IPS DF 6.9 (cell line): ENCODE results near the gene TSKS.

ENCODE experiments used
- DNase-seq: peaks from one replicate; pipeline ENCODE4 v3.0.0-alpha.2; 2013; ENCODE audit warnings: low read depth, low spot score
- H3K27ac ChIP-seq: one replicate; pipeline ENCODE4 v1.5.1; 2013; ENCODE audit warnings: low read length, control low read depth
- H3K27me3 ChIP-seq: 2 replicates; pipeline ENCODE4 v1.6.1; 2013; ENCODE audit warnings: mild to moderate bottlenecking, low read length; ENCODE audit not compliant: control insufficient read depth, insufficient read depth
- H3K36me3 ChIP-seq: 2 replicates; pipeline ENCODE4 v1.6.1; 2013; ENCODE audit warnings: low read length; ENCODE audit not compliant: control insufficient read depth, insufficient read depth
- H3K4me1 ChIP-seq: 2 replicates; pipeline ENCODE4 v1.6.1; 2013; ENCODE audit warnings: low read length; ENCODE audit not compliant: control insufficient read depth, insufficient read depth
- H3K4me3 ChIP-seq: 2 replicates; pipeline ENCODE4 v1.5.1; 2013; ENCODE audit warnings: mild to moderate bottlenecking, low read length
- H3K9me3 ChIP-seq: 2 replicates; pipeline ENCODE4 v1.6.1; 2013; ENCODE audit warnings: low read length, inconsistent platforms; ENCODE audit not compliant: control insufficient read depth, insufficient read depth
- WGBS: extraction: QIAGEN DNeasy Blood & Tissue Kit; methylation state at CpG from one replicate; pipeline ENCODE4 v1.1.7; 2013; ENCODE audit warnings: mixed read lengths, missing lambda C conversion rate; ENCODE audit not compliant: insufficient read length, insufficient coverage; 5-methylcytosine and 5-hydroxymethylcytosine counted together

The TSKS gene

DNA sequence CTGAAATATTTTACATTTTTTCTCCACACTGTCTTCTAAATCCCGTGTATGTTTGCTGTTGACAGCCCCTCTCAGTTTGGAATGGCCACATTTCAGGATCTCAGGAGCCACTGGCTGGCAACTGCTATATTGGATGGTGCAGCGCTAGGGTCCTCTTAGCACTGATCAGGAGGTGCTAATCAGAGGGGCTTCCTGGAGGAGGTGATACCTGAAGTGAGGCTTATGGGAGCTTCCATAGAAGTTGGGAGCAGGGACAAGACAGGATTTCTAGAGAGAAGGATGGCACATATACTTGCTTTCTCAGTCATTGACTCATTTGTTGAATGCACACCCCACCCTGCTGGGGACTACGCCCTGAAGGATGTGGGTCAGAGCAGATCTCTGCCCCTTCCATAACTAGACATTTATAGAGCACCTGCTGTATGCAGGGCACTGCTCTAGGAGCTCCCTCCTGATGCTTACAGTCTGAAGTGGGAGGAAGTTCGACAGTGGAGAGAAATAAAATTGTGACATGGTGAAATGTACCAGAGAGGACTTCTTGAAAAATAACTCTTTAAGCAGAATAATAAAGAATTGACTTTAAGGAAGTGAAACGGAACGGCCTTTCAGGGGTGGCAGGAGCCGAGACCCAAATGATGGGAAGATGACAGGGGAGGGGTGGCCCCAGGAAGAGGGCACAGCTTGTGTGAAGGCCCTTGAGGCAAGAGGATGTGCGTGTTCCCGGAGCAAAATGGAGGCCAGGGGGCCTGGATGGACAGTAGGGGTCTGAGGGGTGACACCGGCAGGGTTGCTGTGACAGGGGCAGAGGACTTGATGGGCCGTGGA is 16.8 kb upstream of the TSKS start:
- peaks cover 7% of the 10 kb centered on the region; the same call in 1 of the 2 replicates for H3K36me3 ChIP-seq
- no CpG with 5 or more reads among the region's 11 CpGs for WGBS
- no peaks in the 10 kb centered on the region for H3K9me3 ChIP-seq
- no peaks in the 10 kb centered on the region for H3K4me1 ChIP-seq
- H3K4me3 ChIP-seq = no peak overlapping the region
- H3K27ac ChIP-seq = no peak overlapping the region
- no peaks in the 10 kb centered on the region for H3K27me3 ChIP-seq
- DNase-seq = no peak

GRCh38 chr19:49776371-49776764 is 13.3 kb upstream of the TSKS start:
- Histone ChIP-seq H3K27ac (no peak overlapping the region), H3K36me3 (no peaks in the 10 kb centered on the region)

GRCh38 chr19:49775742-49776370 is 12.8 kb upstream of the TSKS start:
- Histone ChIP-seq H3K9me3 (no peaks in the 10 kb centered on the region), H3K4me1 (no peaks in the 10 kb centered on the region), H3K27ac (no peak overlapping the region), H3K36me3 (no peaks in the 10 kb centered on the region), H3K27me3 (no peaks in the 10 kb centered on the region), H3K4me3 (no peak overlapping the region)
- DNase-seq = no peak
- no CpG with 5 or more reads among the region's 20 CpGs for WGBS

More at GRCh38 chr19:49776371-49776764, 13.3 kb upstream of the TSKS start:
- Histone ChIP-seq H3K27me3 (no peaks in the 10 kb centered on the region), H3K9me3 (no peaks in the 10 kb centered on the region), H3K4me1 (no peaks in the 10 kb centered on the region), H3K4me3 (no peak overlapping the region)
- no CpG with 5 or more reads among the region's 6 CpGs for WGBS
- no peak for DNase-seq

DNA sequence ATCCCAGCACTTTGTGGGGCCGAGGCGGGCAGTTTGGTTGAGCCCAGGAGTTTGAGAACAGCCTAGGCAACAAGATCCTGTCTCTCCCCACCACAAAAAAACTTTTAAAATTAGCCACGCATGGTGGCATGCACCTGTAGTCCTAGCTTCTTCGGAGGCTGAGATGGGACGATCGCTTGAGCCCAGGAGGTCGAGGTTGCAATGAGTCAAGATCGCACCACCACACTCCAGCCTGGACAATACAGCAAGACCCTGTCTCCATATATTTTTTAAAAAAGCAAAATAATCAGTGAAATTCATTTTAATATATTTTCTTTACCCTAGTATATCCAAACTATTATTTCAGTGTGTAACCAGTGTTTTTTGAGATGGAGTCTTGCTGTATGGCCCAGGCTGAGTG is 11.9 kb upstream of the TSKS start:
- Histone ChIP-seq H3K36me3 (no peaks in the 10 kb centered on the region), H3K27ac (no peak overlapping the region), H3K9me3 (no peaks in the 10 kb centered on the region), H3K4me3 (no peak overlapping the region), H3K4me1 (no peaks in the 10 kb centered on the region), H3K27me3 (no peaks in the 10 kb centered on the region)
- no peak for DNase-seq
- no CpG with 5 or more reads among the region's 8 CpGs for WGBS

DNA sequence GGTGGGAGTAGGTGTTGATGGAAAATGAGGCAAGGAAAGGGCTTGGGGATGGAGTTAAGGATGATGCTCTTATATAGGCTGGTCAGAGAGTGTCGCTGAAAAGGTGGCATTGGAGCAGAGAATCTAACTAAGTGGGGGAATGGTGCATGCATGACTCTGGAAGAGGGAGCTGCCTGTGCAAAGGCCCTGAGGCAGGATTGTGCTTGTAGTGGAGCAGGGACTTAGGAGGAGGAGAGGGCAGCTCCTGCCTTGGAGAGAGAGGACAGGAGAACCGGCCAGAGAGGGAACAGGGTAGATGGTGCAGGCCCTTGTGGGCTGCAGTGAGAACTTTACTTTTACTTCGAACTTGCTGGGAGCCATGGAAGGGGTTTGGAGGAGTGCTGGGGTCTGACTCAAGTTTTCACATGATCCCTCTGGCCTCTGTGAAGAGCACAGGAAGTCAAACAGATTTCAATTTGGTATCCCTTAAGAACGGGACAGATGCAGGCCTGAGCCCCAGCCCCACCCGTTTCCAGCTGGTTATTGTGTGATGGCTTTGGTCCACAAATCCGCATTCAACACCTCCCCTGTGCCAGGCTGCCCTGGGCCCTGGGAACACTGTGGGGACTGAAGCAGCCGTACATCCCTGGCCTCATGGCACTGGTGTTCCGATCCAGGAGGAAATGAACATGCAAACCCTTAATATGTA is 10.7 kb upstream of the TSKS start:
- no peaks in the 10 kb centered on the region for H3K36me3 ChIP-seq
- no peak for DNase-seq
- no peaks in the 10 kb centered on the region for H3K4me1 ChIP-seq
- WGBS = no CpG with 5 or more reads among the region's 8 CpGs
- H3K9me3 ChIP-seq = no peaks in the 10 kb centered on the region
- H3K27me3 ChIP-seq = no peaks in the 10 kb centered on the region
- H3K4me3 ChIP-seq = no peak overlapping the region
- no peak overlapping the region for H3K27ac ChIP-seq

DNA sequence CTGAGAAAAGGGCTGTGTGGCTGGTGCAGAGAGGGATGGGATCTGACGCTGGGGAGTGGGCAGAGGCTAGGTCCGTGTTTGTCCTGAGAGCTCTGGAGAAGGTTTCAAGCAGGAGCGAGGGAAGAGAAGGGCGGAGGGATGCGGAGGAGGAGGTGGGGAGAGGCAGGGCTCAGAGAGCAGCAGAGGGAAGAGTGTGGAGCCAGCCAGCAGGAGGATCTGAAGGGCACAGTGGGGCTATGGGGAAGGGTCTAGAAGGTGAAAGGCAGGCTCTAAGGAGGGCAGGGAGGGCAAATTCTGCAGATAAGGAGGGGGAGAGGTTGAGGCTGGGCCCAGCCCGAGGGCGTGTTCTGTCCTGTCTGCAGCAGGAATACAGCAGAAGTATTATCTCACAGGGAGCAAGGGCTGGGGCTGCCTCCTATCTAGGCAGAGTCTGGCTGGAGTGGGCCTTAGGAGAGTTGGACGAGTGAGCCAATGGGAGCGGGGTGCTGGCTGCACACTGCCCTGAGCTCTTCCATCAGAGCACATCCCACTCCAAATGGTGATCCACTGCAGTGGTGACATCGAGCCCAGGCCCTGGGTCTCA is 9.8 kb upstream of the TSKS start:
- Histone ChIP-seq H3K27me3 (no peaks in the 10 kb centered on the region), H3K4me3 (no peak overlapping the region), H3K36me3 (no peaks in the 10 kb centered on the region), H3K4me1 (no peaks in the 10 kb centered on the region), H3K27ac (no peak overlapping the region), H3K9me3 (no peaks in the 10 kb centered on the region)
- no CpG with 5 or more reads among the region's 10 CpGs for WGBS
- DNase-seq = no peak

DNA sequence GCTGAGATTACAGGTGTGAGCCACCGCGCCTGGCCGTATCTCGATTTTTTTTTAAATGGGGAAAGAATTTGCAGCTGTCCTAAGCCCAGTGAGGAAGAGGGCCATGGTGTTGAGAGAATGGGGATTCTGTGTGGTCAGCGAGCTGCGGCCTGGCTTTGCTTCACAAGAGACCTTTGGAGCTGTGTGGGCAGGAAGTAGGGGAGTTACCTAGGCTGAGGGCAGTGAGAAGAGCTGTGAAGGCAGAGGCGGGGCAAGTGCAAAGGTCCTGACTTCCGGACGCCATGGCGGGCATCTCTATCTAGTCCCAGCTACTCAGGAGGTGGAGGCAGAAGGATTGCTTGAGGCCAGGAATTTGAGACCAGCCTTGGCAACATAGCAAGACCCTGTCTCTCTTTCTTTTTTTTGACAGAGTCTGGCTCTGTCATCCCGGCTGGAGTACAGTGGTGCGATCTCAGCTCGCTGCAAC is 8.6 kb upstream of the TSKS start:
- Histone ChIP-seq H3K4me3 (no peak overlapping the region), H3K27me3 (no peaks in the 10 kb centered on the region), H3K4me1 (no peaks in the 10 kb centered on the region), H3K36me3 (no peaks in the 10 kb centered on the region), H3K9me3 (no peaks in the 10 kb centered on the region), H3K27ac (no peak overlapping the region)
- no CpG with 5 or more reads among the region's 13 CpGs for WGBS
- no peak for DNase-seq

DNA sequence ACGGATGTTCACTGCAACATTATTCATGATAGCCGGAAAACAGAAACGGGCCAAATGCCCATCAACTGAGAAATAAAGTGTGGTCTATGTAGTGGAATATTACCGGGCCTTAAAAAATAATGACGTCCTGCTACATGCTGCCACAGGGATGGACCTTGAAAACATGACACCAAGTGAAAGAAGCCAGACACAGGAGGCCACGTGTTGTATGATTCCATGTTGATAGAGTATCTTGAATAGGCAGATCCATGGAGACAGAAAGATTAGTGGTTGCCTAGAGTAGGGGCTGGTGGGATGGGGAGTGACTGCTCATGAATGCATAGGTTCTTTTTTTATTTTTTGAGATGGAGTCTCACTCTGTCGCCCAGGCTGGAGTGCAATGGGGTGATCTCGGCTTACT is 7.4 kb upstream of the TSKS start:
- Histone ChIP-seq H3K4me1 (no peaks in the 10 kb centered on the region), H3K27me3 (no peaks in the 10 kb centered on the region), H3K36me3 (no peaks in the 10 kb centered on the region), H3K9me3 (no peaks in the 10 kb centered on the region), H3K27ac (no peak overlapping the region), H3K4me3 (no peak overlapping the region)
- no CpG with 5 or more reads among the region's 8 CpGs for WGBS
- DNase-seq = no peak

DNA sequence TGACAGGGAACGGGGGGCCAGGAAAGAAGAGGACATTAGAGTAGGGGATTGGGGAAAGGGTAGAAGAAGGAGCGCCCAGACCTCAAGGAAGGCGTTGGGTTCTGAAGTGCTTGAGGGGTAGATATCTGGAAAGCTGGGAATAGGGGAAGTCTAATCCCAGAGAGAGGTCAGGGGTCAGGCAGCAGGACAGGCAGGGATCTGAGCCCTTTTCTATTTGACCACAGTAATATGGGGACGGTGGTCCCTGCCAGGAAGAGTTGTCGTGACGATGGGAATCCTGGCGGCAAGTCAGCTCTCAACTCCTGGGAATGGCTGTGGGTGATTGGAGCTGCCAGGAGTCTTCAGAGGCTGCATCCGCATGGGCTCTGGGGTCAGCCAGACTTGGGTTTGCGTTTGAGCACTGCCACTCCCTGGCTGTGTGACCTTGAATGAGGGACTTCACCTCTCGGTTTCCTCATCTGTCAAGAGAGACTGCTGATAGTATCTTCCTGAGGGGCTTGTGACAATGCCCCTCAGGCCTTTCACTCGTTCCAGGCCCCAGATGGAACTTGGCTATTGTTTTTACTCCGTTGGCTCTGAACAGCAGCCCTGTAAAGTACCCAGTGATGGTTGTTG is 5.0 kb upstream of the TSKS start:
- H3K4me1 ChIP-seq = no peaks in the 10 kb centered on the region
- no CpG with 5 or more reads among the region's 12 CpGs for WGBS

GRCh38 chr19:49767381-49767780 is 4.3 kb upstream of the TSKS start:
- no peaks in the 10 kb centered on the region for H3K4me1 ChIP-seq
- DNase-seq = no peak
- WGBS = no CpG with 5 or more reads among the region's 9 CpGs
- H3K9me3 ChIP-seq = no peaks in the 10 kb centered on the region
- H3K27ac ChIP-seq = no peak overlapping the region
- peak overlapping the region; percentile 100 for H3K4me3 ChIP-seq
- no peaks in the 10 kb centered on the region for H3K36me3 ChIP-seq
- no peaks in the 10 kb centered on the region for H3K27me3 ChIP-seq

More for the DNA sequence above, 5.0 kb upstream of the TSKS start:
- Histone ChIP-seq H3K4me3 (no peak overlapping the region; the same call in 1 of the 2 replicates), H3K27me3 (no peaks in the 10 kb centered on the region), H3K9me3 (no peaks in the 10 kb centered on the region), H3K36me3 (no peaks in the 10 kb centered on the region), H3K27ac (no peak overlapping the region)
- DNase-seq = no peak
